ENCODE data around the gene ATP8A2. TPM values are rescaled to one million over a fixed set of nuclear protein-coding genes. Genes with fewer than 3 reads are reported as not detected.

ATP8A2 gene
- total RNA-seq, 1 experiment from 2014 or later, result 5.2 TPM

- TF ChIP-seq ZBTB21 (CRISPR knock-in tag; IDR thresholded peaks at IDR 0.05; ENCODE audit: borderline replicate concordance) (no peak), SP1 (CRISPR knock-in tag; conservative IDR thresholded peaks at IDR 0.05) (no peak), ERG (CRISPR knock-in tag; IDR thresholded peaks at IDR 0.05) (no peak), ZNF317 (CRISPR knock-in tag; IDR thresholded peaks at IDR 0.05; ENCODE audit: borderline replicate concordance, low read depth) (no peak), STAT6 (CRISPR knock-in tag; conservative IDR thresholded peaks at IDR 0.05; ENCODE audit: low read depth) (no peak), ZNF263 (CRISPR knock-in tag; IDR thresholded peaks at IDR 0.05; ENCODE audit: low read depth) (no peak), GTF2I (CRISPR knock-in tag; conservative IDR thresholded peaks at IDR 0.05) (no peak), FOXJ3 (CRISPR knock-in tag; IDR thresholded peaks at IDR 0.05; ENCODE audit: borderline replicate concordance) (no peak)
Observed at GRCh38 chr13:25865391-25865790, 493.6 kb downstream of the ATP8A2 start (continued).

GRCh38 chr13:25867038-25867437 is 495.3 kb downstream of the ATP8A2 start:
- ChIA-PET POLR2A (interaction anchor here (0.6 kb wide), 1 partner anchor 75 kb away, joined by 4 read pairs; no protein-coding TSS in a partner anchor), CTCF (interaction anchor here (0.6 to 1.2 kb wide), 5 partner anchors 9 to 427 kb away, joined by 3 to 7 read pairs (median 3); no protein-coding TSS in a partner anchor)
- H3K27me3 Mint-ChIP-seq (ENCODE audit: low read depth), result no peaks in the 10 kb centered on the region
- DNase-seq (ENCODE audit: low spot score), result no peak
- no peaks in the 10 kb centered on the region for H3K9me3 Mint-ChIP-seq
- H3K36me3 Mint-ChIP-seq, result no peaks in the 10 kb centered on the region
- H3K4me3 Mint-ChIP-seq, result no peak overlapping the region
- ATAC-seq, result no peak
- TF ChIP-seq KAT7 (CRISPR knock-in tag; IDR thresholded peaks at IDR 0.05; ENCODE audit: borderline replicate concordance), result no peak
- no peak for TF ChIP-seq FOXP1 (CRISPR knock-in tag; IDR thresholded peaks at IDR 0.05; ENCODE audit: borderline replicate concordance)
- TF ChIP-seq OVOL2 (CRISPR knock-in tag; IDR thresholded peaks at IDR 0.05; ENCODE audit: borderline replicate concordance), result no peak
- TF ChIP-seq ZNF317 (CRISPR knock-in tag; IDR thresholded peaks at IDR 0.05; ENCODE audit: borderline replicate concordance, low read depth), result no peak
- TF ChIP-seq ZNF232 (CRISPR knock-in tag; IDR thresholded peaks at IDR 0.05), result no peak
- TF ChIP-seq ZNF121 (CRISPR knock-in tag; IDR thresholded peaks at IDR 0.05), result no peak
- no peak for TF ChIP-seq ZNF423 (CRISPR knock-in tag; IDR thresholded peaks at IDR 0.05)
- no peak for TF ChIP-seq IRF2 (CRISPR knock-in tag; IDR thresholded peaks at IDR 0.05; ENCODE audit: borderline replicate concordance, low read depth)
- no peak for TF ChIP-seq TP53 (CRISPR knock-in tag; IDR thresholded peaks at IDR 0.05)
- TF ChIP-seq SP1 (CRISPR knock-in tag; conservative IDR thresholded peaks at IDR 0.05), result no peak
- TF ChIP-seq USF2 (CRISPR knock-in tag; IDR thresholded peaks at IDR 0.05), result no peak
- no peak for TF ChIP-seq PRRX2 (CRISPR knock-in tag; IDR thresholded peaks at IDR 0.05)
- TF ChIP-seq CDX4 (CRISPR knock-in tag; IDR thresholded peaks at IDR 0.05; ENCODE audit: borderline replicate concordance), result no peak
- TF ChIP-seq ZNF219 (CRISPR knock-in tag; IDR thresholded peaks at IDR 0.05; ENCODE audit: borderline replicate concordance), result no peak
- no peak for TF ChIP-seq AFF4 (CRISPR knock-in tag; IDR thresholded peaks at IDR 0.05; ENCODE audit: borderline replicate concordance)
- TF ChIP-seq HMGXB4 (CRISPR knock-in tag; IDR thresholded peaks at IDR 0.05), result no peak
- TF ChIP-seq EMX1 (CRISPR knock-in tag; IDR thresholded peaks at IDR 0.05), result no peak
- TF ChIP-seq PREB (CRISPR knock-in tag; IDR thresholded peaks at IDR 0.05; ENCODE audit: borderline replicate concordance), result no peak
- no peak overlapping the region for H3K27ac Mint-ChIP-seq
- H3K4me1 Mint-ChIP-seq, result peaks cover 50% of the 10 kb centered on the region

All from WTC11 (cell line).